Thoracic aorta (tissue), 2 donors: ENCODE measurements around the gene SNX14. TPM values are rescaled to one million over a fixed set of nuclear protein-coding genes. Genes with fewer than 3 reads are reported as not detected.

ENCODE experiments used
- ATAC-seq: fragments of 150-250 bp; one replicate; pipeline ENCODE4 v1.8.0; 2017; ENCODE audit warnings: low read depth; ENCODE audit not compliant: insufficient number of reproducible peaks, low FRiP score
- DNase-seq: peaks from one replicate; pipeline ENCODE4 v3.0.0-alpha.2; 2020; ENCODE audit warnings: low spot score
- H3K27ac ChIP-seq, 2 donors: fragments of 200-600 bp; sonication (generic); 1 replicate in 1 of 2; 2 replicates in 1 of 2; pipeline ENCODE4 v1.5.1; 2016; ENCODE audit warnings: mild to moderate bottlenecking in 2 of 2, moderate library complexity in 2 of 2
- H3K27me3 ChIP-seq: fragments of 200-600 bp; sonication (generic); replicated peaks from 2 replicates; pipeline ENCODE4 v1.6.0; 2016; ENCODE audit warnings: mild to moderate bottlenecking; ENCODE audit not compliant: insufficient read depth
- H3K36me3 ChIP-seq: fragments of 200-600 bp; sonication (generic); one replicate; pipeline ENCODE4 v1.5.1; 2016
- H3K4me1 ChIP-seq, 2 donors: fragments of 200-600 bp; sonication (generic); 1 replicate in 1 of 2; 2 replicates in 1 of 2; pipeline versions ENCODE4 v1.5.1 to v1.6.0; 2016; ENCODE audit warnings: low read depth in 2 of 2, mild to moderate bottlenecking in 1 of 2; ENCODE audit not compliant: control insufficient read depth in 1 of 2
- H3K4me3 ChIP-seq: fragments of 200-600 bp; sonication (generic); 2 replicates; pipeline ENCODE4 v1.5.1; 2016; ENCODE audit warnings: mild to moderate bottlenecking
- H3K9me3 ChIP-seq: fragments of 200-600 bp; sonication (generic); 2 replicates; pipeline ENCODE4 v1.5.1; 2016
- CTCF ChIP-seq: fragments of 200-600 bp; sonication (generic); IDR thresholded peaks from one replicate; pipeline ENCODE4 v1.5.1; 2019; ENCODE audit warnings: antibody characterized with exemption
- total RNA-seq, 2 donors: library from RNA; depleted of rRNA; stranded (reverse); fragments of >200 nt; gene quantifications; one replicate each; pipeline versions ENCODE4 v1.1.0 to v1.2.3, GENCODE V29; 2016

The SNX14 gene
- total RNA-seq, 2 donors from 2014 or later: 66.5 to 131 TPM

DNA sequence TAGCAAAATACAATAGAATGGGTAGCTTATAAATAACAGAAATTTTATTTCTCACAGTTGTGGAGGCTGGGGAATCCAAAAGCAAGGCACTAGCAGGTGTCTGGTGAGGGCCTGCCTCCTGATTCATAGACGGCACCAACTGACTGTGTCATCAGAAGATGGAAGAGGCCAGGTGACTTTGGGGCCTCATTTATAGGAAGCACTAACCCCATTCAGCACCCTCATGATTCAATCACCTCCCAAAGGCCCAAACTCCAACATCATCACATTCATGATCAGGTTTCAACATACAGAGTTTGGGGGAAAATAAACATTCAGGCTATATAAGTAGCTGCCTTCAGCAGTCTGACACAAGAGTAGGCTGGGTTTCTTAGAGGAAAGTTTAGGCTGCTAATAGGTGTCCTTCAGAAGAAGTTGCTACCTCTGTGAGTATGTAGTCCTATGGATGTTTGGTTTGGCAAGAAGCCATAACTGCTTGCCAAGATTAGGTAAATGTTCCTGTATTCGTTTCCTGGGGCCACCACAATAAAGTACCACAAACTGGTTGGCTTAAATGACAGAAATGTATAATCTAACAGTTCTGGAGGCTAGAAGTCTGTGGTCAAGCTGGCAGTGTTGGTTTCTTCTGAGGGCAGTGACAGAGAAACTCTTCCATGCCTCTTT lies 94.9 kb downstream of the SNX14 start:
- Histone ChIP-seq H3K27me3 (no peaks in the 10 kb centered on the region), H3K4me3 (no peak overlapping the region), H3K27ac (no peak overlapping the region), H3K4me1 (no peaks in the 10 kb centered on the region), H3K9me3 (no peaks in the 10 kb centered on the region), H3K36me3 (peaks cover 2% of the 10 kb centered on the region)
- ATAC-seq: no peak
- TF ChIP-seq CTCF: no peak
- no peak for DNase-seq

- H3K4me3 ChIP-seq: no peak overlapping the region
- no peaks in the 10 kb centered on the region for H3K9me3 ChIP-seq
- TF ChIP-seq CTCF: no peak
- no peak for ATAC-seq
- no peak overlapping the region for H3K27ac ChIP-seq
- no peaks in the 10 kb centered on the region for H3K36me3 ChIP-seq
- DNase-seq: no peak
- H3K27me3 ChIP-seq: no peaks in the 10 kb centered on the region
- H3K4me1 ChIP-seq: no peaks in the 10 kb centered on the region
These were observed 96.8 kb downstream of the SNX14 start for GRCh38 chr6:85496856-85497255.

DNA sequence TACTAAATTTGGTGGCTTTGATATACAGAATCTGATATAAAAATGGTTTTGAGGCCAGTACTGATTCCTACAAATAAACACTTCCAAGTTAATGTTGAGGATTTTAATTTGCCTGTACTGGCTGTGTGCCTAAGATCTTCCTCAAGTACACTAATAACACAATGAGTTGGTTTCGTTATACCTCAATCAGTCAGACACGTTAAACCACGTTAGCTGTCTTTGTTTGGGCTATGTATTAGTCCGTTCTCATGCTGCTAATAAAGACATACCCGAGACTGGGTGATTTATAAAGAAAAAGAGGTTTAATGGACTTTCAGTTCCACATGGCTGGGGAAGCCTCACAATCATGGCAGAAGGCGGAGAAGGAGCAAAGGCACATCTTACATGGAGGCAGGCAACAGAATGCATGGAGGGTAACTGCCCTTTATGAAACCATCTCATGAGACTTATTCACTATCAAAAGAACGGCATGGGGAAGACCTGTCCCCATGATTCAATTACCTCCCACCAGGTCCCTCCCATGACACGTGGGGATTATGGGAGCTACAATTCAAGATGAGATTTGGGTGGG lies 97.6 kb downstream of the SNX14 start:
- Histone ChIP-seq H3K27me3 (no peaks in the 10 kb centered on the region), H3K4me3 (no peak overlapping the region), H3K9me3 (no peaks in the 10 kb centered on the region), H3K27ac (no peak overlapping the region), H3K4me1 (no peaks in the 10 kb centered on the region), H3K36me3 (no peaks in the 10 kb centered on the region)
- TF ChIP-seq CTCF: no peak
- no peak for ATAC-seq
- DNase-seq: no peak

DNA sequence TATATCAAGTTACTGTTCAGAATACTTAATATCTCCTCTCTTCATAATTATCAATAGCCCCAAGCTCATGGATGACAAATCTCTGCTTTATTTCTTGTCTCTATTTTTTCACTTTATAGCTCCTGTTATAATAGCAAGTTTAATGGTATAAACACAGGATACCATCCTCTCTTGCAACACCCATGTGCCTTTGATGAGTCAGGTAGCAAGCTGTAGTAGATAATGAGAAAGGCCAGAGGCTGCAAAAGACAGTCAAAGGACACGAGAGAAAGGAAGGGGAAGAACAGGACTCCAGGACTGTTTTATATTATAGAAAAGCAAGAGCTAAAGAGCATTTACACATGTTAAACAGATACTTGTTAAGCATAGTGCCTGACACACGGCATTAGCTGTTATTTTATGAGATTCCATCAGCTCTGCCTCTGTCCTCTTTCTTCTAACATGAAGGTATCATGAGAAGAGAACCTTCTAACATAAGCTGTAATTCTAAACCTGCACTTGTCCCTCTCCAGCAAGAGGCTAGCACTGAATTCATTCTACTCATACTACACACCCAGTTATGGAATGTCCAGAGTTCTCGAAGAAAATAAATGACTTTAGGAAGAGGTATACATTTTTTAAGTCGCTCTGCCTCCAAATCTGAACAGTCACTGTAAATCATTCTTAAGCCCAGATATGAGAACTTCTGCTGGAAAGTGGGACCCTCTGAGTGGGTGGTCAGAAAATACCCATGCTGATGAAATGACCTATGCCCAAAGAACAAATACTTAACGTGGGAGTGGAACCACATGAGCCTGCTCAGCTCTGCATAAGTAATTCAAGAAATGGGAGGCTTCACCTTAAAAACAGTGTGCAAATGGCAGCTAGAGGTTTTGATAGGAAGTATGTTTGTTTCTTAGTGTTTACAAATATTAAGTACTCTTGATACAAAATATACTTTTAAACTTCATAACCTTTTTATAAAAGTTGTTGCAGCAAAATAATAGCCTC lies 98.8 kb downstream of the SNX14 start:
- Histone ChIP-seq H3K27me3 (no peaks in the 10 kb centered on the region), H3K9me3 (no peaks in the 10 kb centered on the region), H3K4me3 (no peak overlapping the region), H3K27ac (no peak overlapping the region), H3K36me3 (peaks cover 3% of the 10 kb centered on the region), H3K4me1 (no peaks in the 10 kb centered on the region)
- ATAC-seq (no peak), DNase-seq (no peak)
- no peak for TF ChIP-seq CTCF

- Histone ChIP-seq H3K36me3 (peaks cover 3% of the 10 kb centered on the region), H3K27ac (no peak overlapping the region), H3K27me3 (no peaks in the 10 kb centered on the region), H3K9me3 (no peaks in the 10 kb centered on the region), H3K4me3 (no peak overlapping the region), H3K4me1 (no peaks in the 10 kb centered on the region)
- ATAC-seq: no peak
- no peak for DNase-seq
- TF ChIP-seq CTCF: no peak
These were observed 100.3 kb downstream of the SNX14 start for GRCh38 chr6:85493389-85493788.
